ENCODE measurements around the gene GEMIN2.
"Not testable (repeated sequence)": the region's sequence is repeated elsewhere in the genome, so short reads cannot be mapped to it uniquely, and the experiment has no call there.

The GEMIN2 gene

GRCh38 chr14:39097159-39097558 lies 17.0 kb upstream of the GEMIN2 start:
- H3K9me3 ChIP-seq (ENCODE audit: control insufficient read depth, insufficient read depth, low read length) = no peaks in the 10 kb centered on the region
- H3K4me2 ChIP-seq (ENCODE audit: low read length) = no peak overlapping the region
- H3F3A ChIP-seq (ENCODE audit: control insufficient read depth, insufficient read depth) = peaks cover 7% of the 10 kb centered on the region; the same call in 1 of the 2 replicates
- no peak overlapping the region for H3K27ac ChIP-seq (ENCODE audit: low read depth, low read length)
- H3K27me3 ChIP-seq (ENCODE audit: control insufficient read depth, low read length) = no peaks in the 10 kb centered on the region
- no peak for TF ChIP-seq CTCF (IDR thresholded peaks at IDR 0.05; ENCODE audit: low read depth, low read length, poor library complexity, severe bottlenecking)
- TF ChIP-seq EZH2phosphoT487 (IDR thresholded peaks at IDR 0.05; ENCODE audit: borderline replicate concordance, low read length) = no peak
- H3K9me2 ChIP-seq (replicated peaks; ENCODE audit: control insufficient read depth, low read length) = no peaks in the 10 kb centered on the region
- H3K4me1 ChIP-seq (ENCODE audit: control insufficient read depth, low read length) = peaks cover 11% of the 10 kb centered on the region
- H3K79me2 ChIP-seq (ENCODE audit: control insufficient read depth, low read length) = peaks cover 25% of the 10 kb centered on the region
- H3K36me3 ChIP-seq (ENCODE audit: control insufficient read depth, low read length) = peaks cover 27% of the 10 kb centered on the region
- no peaks in the 10 kb centered on the region for H4K20me1 ChIP-seq (ENCODE audit: control insufficient read depth, insufficient read depth, low read depth, low read length)
- no peak overlapping the region for H3K4me3 ChIP-seq (ENCODE audit: low read length)

GRCh38 chr14:39099215-39099614 lies 14.9 kb upstream of the GEMIN2 start:
- H3F3A ChIP-seq (ENCODE audit: control insufficient read depth, insufficient read depth) = peaks cover 10% of the 10 kb centered on the region; the same call in 1 of the 2 replicates
- H3K4me1 ChIP-seq (ENCODE audit: control insufficient read depth, low read length) = peaks cover 22% of the 10 kb centered on the region
- H3K9me3 ChIP-seq (ENCODE audit: control insufficient read depth, insufficient read depth, low read length); H3K27me3 ChIP-seq (ENCODE audit: control insufficient read depth, low read length); H3K9me2 ChIP-seq (replicated peaks; ENCODE audit: control insufficient read depth, low read length); H3K4me3 ChIP-seq (ENCODE audit: low read length); H3K27ac ChIP-seq (ENCODE audit: low read depth, low read length); H4K20me1 ChIP-seq (ENCODE audit: control insufficient read depth, insufficient read depth, low read depth, low read length); H3K4me2 ChIP-seq (ENCODE audit: low read length): not testable (repeated sequence)
- H3K79me2 ChIP-seq (ENCODE audit: control insufficient read depth, low read length) = peaks cover 43% of the 10 kb centered on the region
- H3K36me3 ChIP-seq (ENCODE audit: control insufficient read depth, low read length) = peaks cover 16% of the 10 kb centered on the region

- Histone ChIP-seq H3K9me3 (ENCODE audit: control insufficient read depth, insufficient read depth, low read length) (no peaks in the 10 kb centered on the region), H3F3A (ENCODE audit: control insufficient read depth, insufficient read depth) (peaks cover 10% of the 10 kb centered on the region; the same call in 1 of the 2 replicates), H3K36me3 (ENCODE audit: control insufficient read depth, low read length) (peaks cover 11% of the 10 kb centered on the region), H3K79me2 (ENCODE audit: control insufficient read depth, low read length) (peaks cover 46% of the 10 kb centered on the region), H3K27ac (ENCODE audit: low read depth, low read length) (no peak overlapping the region), H3K4me2 (ENCODE audit: low read length) (no peak overlapping the region), H3K9me2 (replicated peaks; ENCODE audit: control insufficient read depth, low read length) (no peaks in the 10 kb centered on the region), H3K4me3 (ENCODE audit: low read length) (no peak overlapping the region), H3K4me1 (ENCODE audit: control insufficient read depth, low read length) (peaks cover 27% of the 10 kb centered on the region), H3K27me3 (ENCODE audit: control insufficient read depth, low read length) (no peaks in the 10 kb centered on the region), H4K20me1 (ENCODE audit: control insufficient read depth, insufficient read depth, low read depth, low read length) (no peaks in the 10 kb centered on the region)
- no peak for TF ChIP-seq EZH2phosphoT487 (IDR thresholded peaks at IDR 0.05; ENCODE audit: borderline replicate concordance, low read length)
- no peak for TF ChIP-seq CTCF (IDR thresholded peaks at IDR 0.05; ENCODE audit: low read depth, low read length, poor library complexity, severe bottlenecking)
Measured at GRCh38 chr14:39099748-39100147, 14.4 kb upstream of the GEMIN2 start.

- no peaks in the 10 kb centered on the region; the same call in 1 of the 2 replicates for H3K36me3 ChIP-seq (ENCODE audit: control insufficient read depth, low read length)
- peaks cover 22% of the 10 kb centered on the region for H3K4me1 ChIP-seq (ENCODE audit: control insufficient read depth, low read length)
- H3K4me3 ChIP-seq (ENCODE audit: low read length) = peak overlapping the region; percentile 83
- peaks cover 44% of the 10 kb centered on the region for H3K79me2 ChIP-seq (ENCODE audit: control insufficient read depth, low read length)
- no peaks in the 10 kb centered on the region for H3K9me3 ChIP-seq (ENCODE audit: control insufficient read depth, insufficient read depth, low read length)
- H4K20me1 ChIP-seq (ENCODE audit: control insufficient read depth, insufficient read depth, low read depth, low read length) = no peaks in the 10 kb centered on the region
- H3K4me2 ChIP-seq (ENCODE audit: low read length) = peak overlapping the region; percentile 91
- H3K27ac ChIP-seq (ENCODE audit: low read depth, low read length) = peak overlapping the region; percentile 34; the same call in 1 of the 2 replicates
- peaks cover 10% of the 10 kb centered on the region; the same call in 1 of the 2 replicates for H3F3A ChIP-seq (ENCODE audit: control insufficient read depth, insufficient read depth)
- TF ChIP-seq CTCF (IDR thresholded peaks at IDR 0.05; ENCODE audit: low read depth, low read length, poor library complexity, severe bottlenecking) (no peak), EZH2phosphoT487 (IDR thresholded peaks at IDR 0.05; ENCODE audit: borderline replicate concordance, low read length) (no peak)
- no peaks in the 10 kb centered on the region for H3K9me2 ChIP-seq (replicated peaks; ENCODE audit: control insufficient read depth, low read length)
- H3K27me3 ChIP-seq (ENCODE audit: control insufficient read depth, low read length) = no peaks in the 10 kb centered on the region
Measured at GRCh38 chr14:39102265-39102968, 11.7 kb upstream of the GEMIN2 start.

All from DOHH2 (cell line).